HUES6 (cell line): Measurements from ENCODE around the gene ZNF487.
A peak's percentile ranks its signal among the peaks of the same experiment; 100 is the strongest.

Source experiments
- H3K27ac ChIP-seq: 2 replicates; pipeline ENCODE4 v1.7.0; 2013; ENCODE audit warnings: low read depth, mild to moderate bottlenecking, low read length, inconsistent platforms
- H3K27me3 ChIP-seq: 2 replicates; pipeline ENCODE4 v1.6.1; 2013; ENCODE audit warnings: low read length; ENCODE audit not compliant: control insufficient read depth, insufficient read depth
- H3K36me3 ChIP-seq: 2 replicates; pipeline ENCODE4 v1.6.1; 2013; ENCODE audit warnings: low read length; ENCODE audit not compliant: control insufficient read depth, insufficient read depth
- H3K4me1 ChIP-seq: 2 replicates; pipeline ENCODE4 v1.6.1; 2013; ENCODE audit warnings: low read length; ENCODE audit not compliant: control insufficient read depth, insufficient read depth
- H3K4me3 ChIP-seq: 2 replicates; pipeline ENCODE4 v1.5.1; 2013; ENCODE audit warnings: low read depth, low read length
- H3K9ac ChIP-seq: one replicate; pipeline ENCODE4 v1.6.1; 2013; ENCODE audit warnings: mild to moderate bottlenecking, low read length
- H3K9me3 ChIP-seq: 2 replicates; pipeline ENCODE4 v1.6.1; 2013; ENCODE audit warnings: low read depth, low read length; ENCODE audit not compliant: control insufficient read depth, insufficient read depth

The ZNF487 gene

DNA sequence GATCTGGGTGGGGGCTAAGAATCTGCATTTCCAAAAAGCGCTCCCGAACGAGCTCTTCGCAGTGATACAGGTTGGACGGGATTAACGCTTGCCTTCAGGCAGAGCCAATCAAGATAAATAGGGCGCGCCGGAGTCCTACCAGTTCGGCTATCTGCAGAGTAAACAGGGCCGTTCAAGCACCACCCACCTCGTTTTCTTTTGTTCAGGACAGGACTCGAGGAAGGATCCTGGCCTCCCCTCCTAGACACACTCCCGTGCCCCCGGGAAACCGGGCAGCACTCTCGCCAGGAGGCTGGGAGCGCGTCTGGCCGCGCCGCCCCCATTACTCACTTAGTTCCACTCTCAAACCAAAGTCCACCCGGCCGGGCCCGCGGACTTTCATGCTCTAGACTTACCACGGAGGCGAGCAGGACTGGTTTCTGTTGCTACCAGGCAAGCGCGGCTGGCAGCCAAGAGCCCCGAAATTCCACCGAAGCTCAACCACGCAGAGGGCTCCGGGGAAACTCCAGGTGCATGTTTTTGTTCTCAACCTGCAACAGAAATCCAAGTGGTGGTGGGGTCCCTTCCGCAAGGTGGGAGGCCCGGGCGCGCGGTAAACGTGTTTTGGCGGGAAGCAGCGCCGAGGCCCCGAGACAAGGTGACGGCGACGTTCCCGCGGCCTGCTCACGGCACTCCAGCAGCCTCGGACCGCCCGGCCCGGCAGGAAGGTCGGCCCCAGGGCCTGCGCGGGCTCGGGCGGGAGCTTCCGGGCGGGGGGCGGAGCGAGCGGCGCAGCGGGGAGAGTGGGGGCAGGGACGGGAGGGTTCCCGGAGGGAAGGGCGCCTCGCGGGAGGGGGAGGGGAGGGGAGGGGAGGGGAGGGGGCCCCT lies 40.6 kb upstream of the ZNF487 start:
- Histone ChIP-seq H3K9me3 (no peaks in the 10 kb centered on the region), H3K27me3 (no peaks in the 10 kb centered on the region), H3K4me3 (peak overlapping the region; percentile 81), H3K27ac (peak overlapping the region; percentile 100), H3K36me3 (peaks cover 58% of the 10 kb centered on the region), H3K4me1 (peaks cover 30% of the 10 kb centered on the region), H3K9ac (peak overlapping the region; percentile 100)

DNA sequence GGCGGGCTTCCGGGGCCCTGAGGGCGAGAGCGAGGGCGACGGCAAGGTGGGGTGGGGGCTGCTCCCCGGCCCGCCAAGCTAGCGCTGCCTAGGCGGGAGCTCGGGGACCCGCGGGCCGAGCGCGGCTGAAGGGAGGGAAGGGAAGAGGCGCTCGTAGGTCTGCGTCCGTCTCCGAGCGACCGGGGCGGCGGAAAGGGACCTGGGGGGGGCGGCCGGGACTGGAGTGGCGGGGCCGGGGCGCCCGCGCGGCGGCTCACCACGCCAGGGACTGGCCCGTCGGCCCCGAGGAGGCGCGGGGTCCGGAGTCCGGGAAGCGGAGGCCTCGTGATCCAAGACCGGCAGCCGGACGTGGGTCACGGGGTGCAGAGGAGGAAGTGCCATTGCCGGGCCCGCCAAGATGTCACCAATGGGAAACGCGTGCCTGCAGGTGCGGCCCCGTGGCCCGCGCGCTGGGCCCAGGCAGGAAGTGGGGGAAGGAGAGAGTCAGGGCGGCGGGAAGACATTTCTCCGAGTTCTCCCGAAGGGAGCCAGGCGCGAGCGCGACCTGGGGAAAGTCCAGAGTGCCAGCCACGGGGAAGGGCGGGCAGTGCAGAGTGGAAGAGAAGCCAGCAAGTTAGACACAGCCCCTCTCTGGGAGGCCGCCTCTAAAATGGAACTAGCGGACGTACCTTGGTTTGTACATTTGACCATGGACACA lies 39.8 kb upstream of the ZNF487 start:
- Histone ChIP-seq H3K27me3 (no peaks in the 10 kb centered on the region), H3K9ac (peak overlapping the region; percentile 82), H3K4me3 (peak overlapping the region; percentile 63), H3K27ac (peak overlapping the region; percentile 100), H3K9me3 (no peaks in the 10 kb centered on the region), H3K36me3 (peaks cover 50% of the 10 kb centered on the region), H3K4me1 (peaks cover 37% of the 10 kb centered on the region)

DNA sequence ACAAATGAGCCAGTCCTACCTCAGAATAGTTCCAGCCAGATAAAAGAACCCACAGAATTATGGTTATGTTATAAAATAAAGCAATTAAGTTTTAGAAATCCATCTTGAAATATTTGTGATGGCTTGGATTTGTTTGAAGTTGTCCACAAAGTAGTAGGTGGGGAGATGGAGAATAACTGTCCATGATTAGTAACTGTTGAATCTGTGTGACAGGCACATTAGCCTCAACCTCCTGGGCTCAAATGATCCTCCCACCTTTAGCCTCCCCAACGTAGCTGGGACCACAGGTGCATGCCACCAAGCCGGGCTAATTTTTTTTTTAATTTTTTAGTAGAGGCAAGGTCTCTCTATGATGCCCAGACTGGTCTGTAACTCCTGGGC lies 38.0 kb upstream of the ZNF487 start:
- Histone ChIP-seq H3K27me3 (no peaks in the 10 kb centered on the region), H3K4me3 (0 out of 2 replicates have a peak overlapping the region, but pooled peaks have one; percentile 9), H3K27ac (no peak overlapping the region), H3K9me3 (no peaks in the 10 kb centered on the region), H3K9ac (no peak overlapping the region), H3K4me1 (peaks cover 52% of the 10 kb centered on the region), H3K36me3 (peaks cover 39% of the 10 kb centered on the region)

DNA sequence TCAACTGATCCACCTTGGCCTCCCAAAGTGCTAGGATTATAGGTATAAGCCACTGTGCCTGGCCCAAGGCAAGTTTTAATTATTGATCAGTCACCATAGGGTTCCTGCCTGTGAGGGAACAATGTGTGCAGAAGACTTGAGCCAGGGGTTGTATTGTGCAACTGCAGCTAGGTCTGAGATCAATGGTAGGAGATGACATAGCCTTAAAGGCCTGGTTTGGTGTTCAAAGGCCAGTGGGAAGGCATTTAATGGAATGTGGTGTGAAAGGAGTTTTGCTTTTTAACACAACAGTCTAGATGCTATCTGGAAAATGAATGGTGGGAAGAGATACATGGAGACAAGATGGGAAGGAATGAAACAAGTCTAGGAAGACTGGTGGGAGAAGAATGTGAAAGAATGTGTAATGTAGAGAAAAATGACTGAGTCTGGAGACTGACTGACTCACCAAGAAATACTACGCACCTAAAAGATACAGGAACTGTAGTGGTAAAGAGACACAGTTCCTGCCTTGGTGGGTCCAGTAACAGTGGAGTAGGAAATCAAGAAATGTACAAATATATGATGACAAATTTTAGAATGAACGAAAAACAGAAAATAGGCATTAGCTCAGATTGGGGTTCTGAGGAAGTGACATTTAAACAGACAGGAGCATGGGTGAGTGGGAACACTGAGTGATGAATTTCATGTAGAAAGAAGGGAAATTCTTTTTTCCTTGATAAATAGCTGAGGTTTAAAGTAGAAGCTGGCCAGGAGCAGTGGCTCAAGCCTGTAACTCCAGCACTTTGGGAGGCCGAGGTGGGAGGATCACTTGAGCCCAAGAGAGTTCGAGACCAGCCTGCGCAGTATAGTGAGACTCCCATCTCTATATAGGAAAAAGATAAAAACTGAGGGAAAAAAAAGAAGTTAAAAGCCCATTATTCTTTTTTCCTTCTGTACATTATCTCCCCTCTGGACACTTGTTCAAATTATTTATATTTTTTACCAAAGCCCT lies 37.3 kb upstream of the ZNF487 start:
- H3K36me3 ChIP-seq = peaks cover 32% of the 10 kb centered on the region

DNA sequence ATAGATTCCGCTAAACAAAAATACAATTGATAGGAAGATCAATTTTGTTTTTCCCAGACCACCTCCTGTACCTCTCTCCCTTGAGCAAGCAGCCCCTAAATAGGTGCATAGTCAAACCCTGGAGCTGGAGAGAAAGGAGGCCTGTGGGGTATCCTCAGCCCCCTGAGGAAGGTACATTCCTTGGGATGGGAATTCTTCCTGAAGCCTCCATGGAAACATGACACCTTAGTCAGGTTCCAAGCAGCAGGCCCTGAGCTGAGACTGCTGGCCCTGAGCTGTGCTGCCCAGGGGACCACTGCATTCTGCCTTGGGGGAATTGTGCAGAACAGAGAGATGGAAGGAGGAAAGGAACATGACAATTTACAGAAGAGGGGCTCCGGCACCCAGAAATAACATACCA lies 35.3 kb upstream of the ZNF487 start:
- peaks cover 53% of the 10 kb centered on the region for H3K4me1 ChIP-seq
- H3K4me3 ChIP-seq = peak overlapping the region; percentile 0; the same call in 1 of the 2 replicates
- H3K36me3 ChIP-seq = peaks cover 19% of the 10 kb centered on the region
- no peaks in the 10 kb centered on the region for H3K9me3 ChIP-seq
- no peak overlapping the region for H3K27ac ChIP-seq
- H3K9ac ChIP-seq = no peak overlapping the region
- H3K27me3 ChIP-seq = no peaks in the 10 kb centered on the region

More for the DNA sequence above, 37.3 kb upstream of the ZNF487 start:
- Histone ChIP-seq H3K27ac (no peak overlapping the region), H3K27me3 (no peaks in the 10 kb centered on the region), H3K4me3 (no peak overlapping the region), H3K4me1 (peaks cover 52% of the 10 kb centered on the region), H3K9ac (no peak overlapping the region), H3K9me3 (no peaks in the 10 kb centered on the region)

DNA sequence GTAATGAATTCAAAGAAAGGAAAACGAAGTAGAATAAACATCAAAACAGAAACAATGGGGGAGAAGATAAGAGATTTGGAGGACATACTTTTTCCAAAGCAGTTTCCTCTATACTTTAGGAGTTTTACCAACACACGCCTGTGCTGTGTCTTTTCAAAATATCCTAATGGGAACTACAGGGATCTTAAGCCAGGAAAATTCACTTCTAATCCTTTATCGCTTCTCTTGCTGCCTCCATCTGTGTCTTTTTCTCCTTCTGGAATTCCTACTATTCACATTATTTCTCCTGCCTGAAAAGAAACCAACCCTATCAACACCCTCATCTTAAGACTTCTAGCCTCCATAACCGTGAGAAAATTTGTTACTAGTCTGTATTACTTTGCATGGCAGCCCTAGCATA lies 34.7 kb upstream of the ZNF487 start:
- Histone ChIP-seq H3K4me3 (no peak overlapping the region), H3K36me3 (peaks cover 19% of the 10 kb centered on the region), H3K9me3 (no peaks in the 10 kb centered on the region), H3K9ac (no peak overlapping the region), H3K27ac (no peak overlapping the region), H3K27me3 (no peaks in the 10 kb centered on the region), H3K4me1 (peaks cover 53% of the 10 kb centered on the region)

DNA sequence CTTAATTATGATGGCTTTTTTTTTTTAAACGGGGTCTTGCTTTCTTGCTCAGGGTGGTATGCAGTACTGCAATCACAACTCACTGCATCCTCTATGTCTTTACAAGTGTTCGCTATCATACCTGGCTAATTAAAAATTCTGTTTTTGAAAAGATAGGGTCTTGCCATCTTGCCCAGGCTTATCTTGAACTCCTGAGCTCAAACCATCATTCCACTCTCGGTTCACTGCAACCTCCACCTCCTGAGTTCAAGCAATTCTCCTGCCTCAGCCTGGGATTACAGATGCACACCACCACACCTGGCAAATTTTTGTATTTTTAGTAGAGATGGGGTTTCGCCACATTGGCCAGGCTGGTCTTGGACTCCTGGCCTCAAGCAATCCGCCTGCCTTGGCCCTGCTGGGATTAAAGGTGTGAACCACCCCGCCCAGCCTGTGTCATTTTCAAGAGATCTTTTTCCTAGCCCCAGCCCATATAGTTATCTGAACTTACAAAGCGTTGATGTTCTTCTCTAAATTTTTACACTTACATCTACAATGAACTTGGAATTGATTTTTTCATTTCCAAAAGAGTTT lies 33.9 kb upstream of the ZNF487 start:
- Histone ChIP-seq H3K27ac (no peak overlapping the region), H3K4me3 (no peak overlapping the region), H3K4me1 (peaks cover 53% of the 10 kb centered on the region), H3K9me3 (no peaks in the 10 kb centered on the region), H3K9ac (no peak overlapping the region), H3K27me3 (no peaks in the 10 kb centered on the region), H3K36me3 (peaks cover 19% of the 10 kb centered on the region)

DNA sequence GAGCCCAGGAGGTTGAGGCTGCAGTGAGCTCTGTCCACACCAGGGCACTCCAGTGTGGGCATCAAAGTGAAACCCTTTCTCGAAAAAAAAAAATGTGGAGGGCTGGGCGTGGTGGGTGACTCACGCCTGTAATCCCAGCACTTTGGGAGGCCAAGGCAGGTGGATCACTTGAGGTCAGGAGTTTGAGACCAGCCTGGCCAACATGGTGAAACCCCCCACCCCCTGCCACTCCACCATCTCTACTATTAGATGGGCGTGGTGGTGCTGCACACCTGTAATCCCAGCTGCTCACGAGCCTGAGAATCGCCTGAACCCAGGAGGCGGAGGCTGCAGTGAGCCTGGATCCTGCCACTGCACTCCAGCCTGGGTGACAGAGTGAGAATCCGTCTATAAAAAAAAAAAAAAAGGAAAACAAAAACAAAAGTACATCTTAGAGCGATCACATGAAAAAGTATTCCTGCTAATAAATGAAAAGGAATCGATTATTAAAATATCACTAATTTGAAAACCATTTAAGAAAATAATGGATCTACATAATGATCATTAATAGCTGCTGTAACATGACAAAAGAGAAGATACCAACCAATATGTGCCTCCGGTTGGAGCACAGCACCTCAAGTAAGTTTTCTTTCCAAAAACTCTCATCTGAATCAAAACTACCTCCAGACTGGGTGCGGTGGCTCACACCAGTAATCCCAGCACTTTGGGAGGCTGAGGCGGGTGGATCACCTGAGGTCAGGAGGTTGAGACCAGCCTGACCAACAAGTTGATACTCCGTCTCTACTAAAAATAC lies 32.8 kb upstream of the ZNF487 start:
- Histone ChIP-seq H3K27ac (no peak overlapping the region), H3K27me3 (no peaks in the 10 kb centered on the region), H3K4me1 (peaks cover 50% of the 10 kb centered on the region), H3K9me3 (no peaks in the 10 kb centered on the region), H3K9ac (no peak overlapping the region), H3K36me3 (peaks cover 18% of the 10 kb centered on the region), H3K4me3 (peak overlapping the region; percentile 18; the same call in 1 of the 2 replicates)

DNA sequence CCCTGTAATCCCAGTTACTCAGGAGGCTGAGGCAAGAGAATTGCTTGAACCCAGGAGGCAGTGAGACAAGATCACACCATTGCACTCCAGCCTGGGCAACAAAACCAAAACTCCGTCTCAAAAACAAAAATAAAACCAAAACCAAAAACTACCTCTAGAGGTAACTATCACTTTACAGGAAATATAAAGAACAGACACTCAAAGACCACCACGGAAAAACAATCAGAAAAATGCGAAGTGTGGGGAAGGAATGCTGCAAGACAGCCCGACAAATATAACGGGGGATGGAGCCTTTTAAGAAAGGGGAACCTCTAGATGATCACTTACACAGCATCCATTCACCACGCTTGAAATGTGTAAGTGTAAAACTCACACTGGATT lies 32.2 kb upstream of the ZNF487 start:
- peaks cover 50% of the 10 kb centered on the region for H3K4me1 ChIP-seq
- H3K27ac ChIP-seq = no peak overlapping the region
- H3K9me3 ChIP-seq = no peaks in the 10 kb centered on the region
- H3K27me3 ChIP-seq = no peaks in the 10 kb centered on the region
- H3K4me3 ChIP-seq = peak overlapping the region; percentile 18; the same call in 1 of the 2 replicates
- H3K9ac ChIP-seq = no peak overlapping the region
- peaks cover 12% of the 10 kb centered on the region for H3K36me3 ChIP-seq

DNA sequence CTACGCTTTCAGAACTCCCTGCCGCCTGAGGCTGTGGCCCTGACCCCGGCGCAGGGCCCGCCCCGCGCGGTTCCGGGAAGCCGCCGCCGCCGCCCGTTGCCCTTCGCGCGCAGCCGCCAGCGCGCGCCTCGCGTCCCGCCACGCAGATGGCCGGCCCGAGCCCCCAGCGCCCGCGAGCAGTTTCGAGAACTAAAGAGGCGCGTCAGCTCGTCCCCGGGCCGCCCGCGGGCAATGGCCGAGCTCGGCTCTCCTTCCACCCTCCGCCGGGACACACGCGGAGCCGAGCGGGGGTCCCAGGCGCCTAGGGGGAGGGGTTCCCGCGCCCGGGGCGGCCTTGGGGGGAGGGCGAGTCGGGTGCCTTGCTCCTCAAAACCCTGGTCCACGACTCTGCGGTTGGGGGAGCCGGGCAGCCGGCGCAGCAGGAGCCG lies 29.7 kb upstream of the ZNF487 start:
- Histone ChIP-seq H3K9ac (peak overlapping the region; percentile 98), H3K4me1 (peaks cover 32% of the 10 kb centered on the region), H3K4me3 (peak overlapping the region; percentile 91), H3K36me3 (peaks cover 5% of the 10 kb centered on the region; the same call in 1 of the 2 replicates), H3K9me3 (no peaks in the 10 kb centered on the region), H3K27ac (peak overlapping the region; percentile 96), H3K27me3 (no peaks in the 10 kb centered on the region)
